ENCODE data around the gene IQCM. TPM values are rescaled to one million over a fixed set of nuclear protein-coding genes. Genes with fewer than 3 reads are reported as not detected.

Gene IQCM
- total and polyA plus RNA-seq, 10 of the 15 experiments (the other 5 are each of a cell fraction or from before 2014, with no cell fraction given), result not detected

GRCh38 chr4:149831656-149832208 is 16.1 kb upstream of the IQCM start:
- H3K27ac ChIP-seq (ENCODE audit: control insufficient read depth, insufficient read depth), result no peak overlapping the region
- intact Hi-C loops (cut with micrococcal nuclease; ENCODE audit: unreplicated experiment), result no loop called here
- H3K27me3 ChIP-seq (replicated peaks in 1 of 2; ENCODE audit: control insufficient read depth in 2 of 2, insufficient read depth in 2 of 2, low read length in 1 of 2), result no peaks in the 10 kb centered on the region
- no peaks in the 10 kb centered on the region for H3K4me1 ChIP-seq (ENCODE audit: control insufficient read depth, insufficient read depth, low read length)
- no peak for ATAC-seq
- no peak overlapping the region for H3K9ac ChIP-seq (ENCODE audit: control insufficient read depth, insufficient read depth, low read length)
- no peak for DNase-seq (ENCODE audit: low read depth, low spot score)
- in situ Hi-C loops (cut with MboI), result no loop called here
- ChIA-PET POLR2A (no interaction called here), RAD21 (ENCODE audit: unreplicated experiment) (no interaction called here), CTCF (interaction anchor here (0.9 kb wide), 1 partner anchor 62 kb away, joined by 3 read pairs; no protein-coding TSS in a partner anchor), SMC1A (ENCODE audit: uncharacterized antibody, unreplicated experiment) (interaction anchor here (1.2 kb wide), 1 partner anchor 31 kb away, joined by 4 read pairs; no protein-coding TSS in a partner anchor)
- no peak for FAIRE-seq
- H3K9me3 ChIP-seq (replicated peaks; ENCODE audit: control insufficient read depth, insufficient read depth, low read length), result no peaks in the 10 kb centered on the region
- H2AFZ ChIP-seq (ENCODE audit: control insufficient read depth, low read depth, low read length), result no peak overlapping the region
- no peak overlapping the region for H3K4me3 ChIP-seq
- H3K79me2 ChIP-seq (ENCODE audit: control insufficient read depth, insufficient read depth, low read length), result no peaks in the 10 kb centered on the region
- no TSS peak for BruUV-seq (replicated peaks)
- H3K36me3 ChIP-seq (ENCODE audit: control insufficient read depth in 2 of 2, insufficient read depth in 2 of 2, low read length in 1 of 2), result no peaks in the 10 kb centered on the region
- TF ChIP-seq CREB1 (IDR thresholded peaks at IDR 0.05; ENCODE audit: low read depth), result no peak
- no peak for TF ChIP-seq WRNIP1 (IDR thresholded peaks at IDR 0.05; ENCODE audit: borderline replicate concordance, low read depth, low read length)
- no peak for TF ChIP-seq CBX3 (IDR thresholded peaks at IDR 0.05; ENCODE audit: borderline replicate concordance, low read depth)
- no peak for TF ChIP-seq TAF1 (IDR thresholded peaks at IDR 0.05; ENCODE audit: borderline replicate concordance, low read depth, low read length)
- no peak for TF ChIP-seq ZNF592 (IDR thresholded peaks at IDR 0.05)
- H4K20me1 ChIP-seq (ENCODE audit: control insufficient read depth, insufficient read depth), result no peaks in the 10 kb centered on the region
- no peak overlapping the region for H3K4me2 ChIP-seq (ENCODE audit: control insufficient read depth, insufficient read depth)
